NT2/D1 (cell line): Measurements from ENCODE around the gene ATIC.

Experiments
- DNase-seq: peaks from one replicate; pipeline ENCODE4 v3.0.0-alpha.2; 2011; ENCODE audit warnings: low read depth, low spot score
- H3K27me3 ChIP-seq: 2 replicates; pipeline ENCODE4 v1.6.0; 2011; ENCODE audit warnings: mild to moderate bottlenecking; ENCODE audit not compliant: insufficient read length, insufficient read depth
- H3K36me3 ChIP-seq: 2 replicates; pipeline ENCODE4 v1.6.1; 2011; ENCODE audit warnings: mild to moderate bottlenecking, low read length, mixed read lengths; ENCODE audit not compliant: insufficient read depth, insufficient read length
- H3K4me1 ChIP-seq: 2 replicates; pipeline ENCODE4 v1.5.1; 2011; ENCODE audit not compliant: insufficient read depth, insufficient read length
- H3K4me3 ChIP-seq: 2 replicates; pipeline ENCODE4 v1.5.1; 2011; ENCODE audit warnings: low read depth; ENCODE audit not compliant: insufficient read length
- H3K9ac ChIP-seq: 2 replicates; pipeline ENCODE4 v1.6.0; 2011; ENCODE audit warnings: low read depth; ENCODE audit not compliant: insufficient read length
- H3K9me3 ChIP-seq: 2 replicates; pipeline ENCODE4 v1.5.1; 2011; ENCODE audit warnings: mild to moderate bottlenecking, low read length; ENCODE audit not compliant: insufficient read depth
- SUZ12 ChIP-seq: IDR thresholded peaks from 2 replicates; pipeline ENCODE4 v1.6.1; 2011; ENCODE audit not compliant: insufficient read length, insufficient read depth; ENCODE audit errors: extremely low read depth
- YY1 ChIP-seq: IDR thresholded peaks from 2 replicates; pipeline ENCODE4 v1.6.1; 2011; ENCODE audit not compliant: insufficient read length, insufficient read depth
- ZNF274 ChIP-seq: IDR thresholded peaks from 2 replicates; pipeline ENCODE4 v1.6.1; 2011; ENCODE audit warnings: mild to moderate bottlenecking, low read depth, low read length

Gene ATIC

DNA sequence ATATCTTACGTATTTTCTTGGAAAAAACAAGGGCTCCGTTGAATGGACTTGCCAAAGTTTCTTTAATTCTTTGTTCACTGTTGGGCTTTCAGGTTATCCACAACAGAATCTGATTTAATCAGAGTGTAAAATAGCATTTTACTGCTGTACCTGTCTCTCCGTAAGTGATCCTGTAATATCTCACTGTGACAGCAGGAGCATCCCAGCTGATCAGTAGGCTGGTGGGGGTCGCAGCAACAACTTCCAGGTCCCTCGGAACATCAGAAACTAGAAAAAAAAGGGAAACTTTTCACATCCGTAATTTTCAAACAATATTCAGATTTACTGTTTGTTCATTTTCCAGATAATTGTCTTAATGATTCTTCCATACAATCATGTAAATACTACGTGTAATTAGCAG lies 72.9 kb downstream of the ATIC start:
- TF ChIP-seq SUZ12, result no peak
- no peak for TF ChIP-seq YY1
- TF ChIP-seq ZNF274, result no peak
- no peak overlapping the region for H3K9ac ChIP-seq

DNA sequence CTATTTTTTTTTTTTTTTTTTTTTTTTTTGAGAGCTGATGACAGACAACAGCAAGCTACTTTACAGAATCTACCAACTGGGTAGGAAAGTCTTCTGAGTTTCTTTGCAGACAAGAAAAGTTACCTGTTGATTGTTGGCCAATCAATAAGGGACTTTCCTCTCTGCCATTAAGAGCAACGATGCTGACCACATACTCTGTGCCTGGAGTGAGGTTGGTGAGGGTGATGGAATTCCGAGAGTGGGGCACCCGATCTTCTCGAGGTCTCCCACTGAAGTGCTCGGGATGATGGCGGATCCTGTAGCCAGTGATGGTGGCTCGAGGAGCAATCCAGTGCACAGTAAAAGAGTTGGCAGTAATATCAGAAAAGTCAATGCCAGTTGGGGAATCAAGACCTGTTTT lies 74.7 kb downstream of the ATIC start:
- no peak for DNase-seq
- Histone ChIP-seq H3K9ac (no peak overlapping the region), H3K36me3 (peaks cover 89% of the 10 kb centered on the region), H3K4me1 (no peaks in the 10 kb centered on the region), H3K4me3 (no peak overlapping the region), H3K27me3 (no peaks in the 10 kb centered on the region), H3K9me3 (peaks cover 3% of the 10 kb centered on the region; the same call in 1 of the 2 replicates)
- no peak for TF ChIP-seq ZNF274
- no peak for TF ChIP-seq SUZ12
- TF ChIP-seq YY1, result no peak

More for the DNA sequence above, 72.9 kb downstream of the ATIC start:
- Histone ChIP-seq H3K4me3 (no peak overlapping the region), H3K27me3 (no peaks in the 10 kb centered on the region), H3K36me3 (peaks cover 86% of the 10 kb centered on the region), H3K4me1 (no peaks in the 10 kb centered on the region), H3K9me3 (no peaks in the 10 kb centered on the region)
- DNase-seq, result no peak

DNA sequence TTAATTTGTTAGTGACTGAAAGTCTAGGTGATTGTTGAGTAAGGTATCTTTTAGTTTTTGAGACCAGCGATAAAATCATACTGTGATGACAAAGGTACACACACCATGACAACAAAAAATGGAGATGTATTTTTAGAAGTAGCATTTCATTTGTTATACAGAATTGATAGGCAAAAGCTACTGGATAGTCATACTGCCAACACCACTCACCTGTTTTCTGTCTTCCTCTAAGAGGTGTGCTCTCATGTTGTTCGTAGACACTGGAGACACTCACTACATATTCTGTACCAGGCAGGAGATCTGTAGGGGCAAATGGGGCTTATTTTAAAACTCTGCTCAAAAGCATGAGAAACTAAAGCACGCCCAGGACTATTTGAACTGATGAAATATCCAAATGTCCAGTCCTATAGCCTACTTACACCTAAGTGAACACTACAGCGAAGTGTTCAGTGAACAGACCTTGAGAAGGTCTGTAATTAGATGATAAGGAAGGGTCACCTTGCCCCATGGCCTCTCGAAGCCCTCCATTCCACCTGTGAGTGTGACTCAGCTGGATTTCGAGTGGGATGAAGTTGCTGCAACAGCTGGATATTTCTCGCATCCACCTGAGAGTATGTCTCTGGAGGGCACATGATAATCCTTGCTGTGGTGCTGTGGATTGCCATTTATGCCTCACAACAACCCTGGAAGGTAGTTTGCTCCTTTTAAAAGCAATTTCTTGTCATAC lies 76.3 kb downstream of the ATIC start:
- H3K4me1 ChIP-seq, result no peaks in the 10 kb centered on the region
- peaks cover 88% of the 10 kb centered on the region for H3K36me3 ChIP-seq
- H3K4me3 ChIP-seq, result no peak overlapping the region
- no peak overlapping the region for H3K9ac ChIP-seq
- no peak for DNase-seq
- H3K27me3 ChIP-seq, result no peaks in the 10 kb centered on the region
- TF ChIP-seq SUZ12 (no peak), YY1 (no peak)
- peaks cover 4% of the 10 kb centered on the region; the same call in 1 of the 2 replicates for H3K9me3 ChIP-seq

DNA sequence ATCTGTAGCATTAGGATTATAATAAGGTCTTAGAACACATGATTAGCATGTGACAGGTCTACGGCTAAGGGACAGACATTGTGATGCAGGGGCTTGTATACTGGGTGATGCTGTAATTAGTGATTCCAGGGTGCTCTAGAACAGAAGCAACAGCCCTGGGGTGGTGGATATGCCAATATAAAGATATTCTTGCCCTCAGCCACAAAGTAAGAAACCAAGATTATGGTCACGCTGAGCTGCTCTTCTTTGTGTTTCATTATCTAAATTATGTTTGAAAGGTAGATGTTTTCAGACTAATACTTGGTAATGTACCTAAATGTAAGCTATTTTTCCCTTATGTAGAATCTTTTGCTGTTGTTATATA lies 78.7 kb downstream of the ATIC start:
- Histone ChIP-seq H3K4me3 (no peak overlapping the region), H3K36me3 (peaks cover 93% of the 10 kb centered on the region), H3K9me3 (peaks cover 4% of the 10 kb centered on the region; the same call in 1 of the 2 replicates), H3K9ac (no peak overlapping the region), H3K4me1 (no peaks in the 10 kb centered on the region), H3K27me3 (no peaks in the 10 kb centered on the region)
- TF ChIP-seq ZNF274 (no peak), YY1 (no peak), SUZ12 (no peak)
- no peak for DNase-seq

DNA sequence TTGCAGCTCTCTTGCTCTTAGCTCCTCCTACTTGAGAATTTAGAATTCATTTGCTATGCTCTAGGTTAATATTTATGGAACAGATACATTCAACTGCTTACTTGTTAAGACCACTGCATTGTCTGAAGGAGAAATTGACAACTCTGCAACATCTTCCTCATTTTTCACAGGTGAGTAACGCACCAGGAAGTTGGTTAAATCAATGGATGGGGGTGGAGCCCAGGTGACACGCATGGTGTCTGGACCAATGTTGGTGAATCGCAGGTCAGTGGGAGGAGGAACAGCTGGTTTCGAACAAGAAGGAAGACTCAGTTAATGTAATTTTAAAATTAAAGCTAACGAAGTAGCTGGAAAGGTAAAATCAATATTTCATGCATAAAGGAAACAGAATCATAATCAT lies 79.7 kb downstream of the ATIC start:
- no peak for DNase-seq
- Histone ChIP-seq H3K36me3 (peaks cover 97% of the 10 kb centered on the region), H3K4me3 (no peak overlapping the region), H3K9me3 (peaks cover 4% of the 10 kb centered on the region; the same call in 1 of the 2 replicates), H3K9ac (no peak overlapping the region), H3K27me3 (no peaks in the 10 kb centered on the region), H3K4me1 (no peaks in the 10 kb centered on the region)
- TF ChIP-seq YY1, result no peak
- no peak for TF ChIP-seq SUZ12
- TF ChIP-seq ZNF274, result no peak

DNA sequence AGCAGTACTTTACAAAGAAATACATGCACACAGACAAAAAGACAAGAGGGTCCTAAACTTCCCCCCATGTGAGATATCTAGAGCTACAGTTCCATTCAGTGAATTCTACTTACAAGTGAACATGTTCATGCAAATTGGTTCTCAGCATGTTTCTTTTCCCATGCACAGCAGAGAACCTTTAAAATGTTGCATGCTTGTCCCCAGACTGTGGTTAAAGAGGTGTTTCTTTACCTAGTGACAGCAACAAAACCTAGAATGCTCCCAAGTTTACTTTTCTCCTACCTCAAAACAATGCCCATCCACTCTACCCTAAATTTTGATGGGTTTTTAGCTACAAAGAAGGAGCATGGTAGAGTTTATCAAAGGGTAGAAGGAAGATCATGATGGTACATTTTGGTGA lies 80.3 kb downstream of the ATIC start:
- Histone ChIP-seq H3K36me3 (peaks cover 97% of the 10 kb centered on the region), H3K27me3 (no peaks in the 10 kb centered on the region), H3K4me1 (no peaks in the 10 kb centered on the region), H3K4me3 (no peak overlapping the region), H3K9ac (no peak overlapping the region), H3K9me3 (peaks cover 4% of the 10 kb centered on the region; the same call in 1 of the 2 replicates)
- DNase-seq, result no peak
- TF ChIP-seq ZNF274 (no peak), SUZ12 (no peak), YY1 (no peak)

DNA sequence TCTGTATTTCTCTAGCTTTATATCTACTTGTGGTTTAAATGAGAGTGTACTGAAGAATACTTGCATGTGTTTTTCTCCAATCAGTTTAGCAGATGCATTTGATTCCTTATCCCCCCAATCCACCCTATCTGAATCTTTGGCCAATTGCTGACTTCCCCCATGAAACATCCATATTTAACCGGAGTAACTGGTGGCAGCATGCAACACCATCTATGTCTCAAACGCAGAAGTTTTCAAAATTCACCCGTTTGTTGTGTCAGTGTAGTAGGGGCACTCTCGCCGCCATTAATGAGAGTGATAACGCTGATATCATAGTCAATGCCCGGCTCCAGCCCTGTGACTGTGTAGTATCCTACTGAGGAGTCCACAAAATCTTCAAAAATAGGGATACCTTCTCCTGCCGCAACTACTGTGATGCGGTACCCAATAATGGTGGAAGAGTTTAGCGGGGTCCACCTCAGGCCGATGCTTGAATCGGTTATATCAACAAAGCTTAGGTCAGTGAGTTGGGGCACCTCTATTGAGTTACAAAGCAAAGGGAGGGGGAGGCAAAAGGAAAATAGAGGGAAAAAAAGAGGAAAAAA lies 80.9 kb downstream of the ATIC start:
- H3K9ac ChIP-seq, result no peak overlapping the region
- H3K27me3 ChIP-seq, result no peaks in the 10 kb centered on the region
- TF ChIP-seq SUZ12 (no peak), YY1 (no peak), ZNF274 (no peak)
- no peak for DNase-seq
- H3K36me3 ChIP-seq, result peaks cover 97% of the 10 kb centered on the region
- no peaks in the 10 kb centered on the region for H3K4me1 ChIP-seq
- peaks cover 4% of the 10 kb centered on the region; the same call in 1 of the 2 replicates for H3K9me3 ChIP-seq
- no peak overlapping the region for H3K4me3 ChIP-seq
